ENCODE data around the gene THEMIS. TPM values are rescaled to one million over a fixed set of nuclear protein-coding genes. Genes with fewer than 3 reads are reported as not detected.

The THEMIS gene
- total and polyA plus RNA-seq, 10 of the 15 experiments (the other 5 are each of a cell fraction or from before 2014, with no cell fraction given) = 0.06 to 1.5 (median 0.08) TPM; not detected in 6

GRCh38 chr6:127790571-127790970 lies 110.3 kb downstream of the THEMIS start:
- Histone ChIP-seq H3K36me3 (ENCODE audit: control insufficient read depth in 2 of 2, insufficient read depth in 2 of 2, low read length in 1 of 2) (no peaks in the 10 kb centered on the region), H3K9me3 (replicated peaks; ENCODE audit: control insufficient read depth, insufficient read depth, low read length) (no peaks in the 10 kb centered on the region), H3K27ac (ENCODE audit: control insufficient read depth, insufficient read depth) (no peak overlapping the region), H4K20me1 (ENCODE audit: control insufficient read depth, insufficient read depth) (no peaks in the 10 kb centered on the region), H3K9ac (ENCODE audit: control insufficient read depth, insufficient read depth, low read length) (no peak overlapping the region), H3K4me3 (no peak overlapping the region), H3K27me3 (replicated peaks in 1 of 2; ENCODE audit: control insufficient read depth in 2 of 2, insufficient read depth in 2 of 2, low read length in 1 of 2) (no peaks in the 10 kb centered on the region), H3K79me2 (ENCODE audit: control insufficient read depth, insufficient read depth, low read length) (no peaks in the 10 kb centered on the region), H2AFZ (ENCODE audit: control insufficient read depth, low read depth, low read length) (no peak overlapping the region), H3K4me2 (ENCODE audit: control insufficient read depth, insufficient read depth) (no peak overlapping the region), H3K4me1 (ENCODE audit: control insufficient read depth, insufficient read depth, low read length) (no peaks in the 10 kb centered on the region)
- BruUV-seq (replicated peaks) = no TSS peak
- no peak for TF ChIP-seq IKZF2 (IDR thresholded peaks at IDR 0.05)
- no peak for TF ChIP-seq EED (IDR thresholded peaks at IDR 0.05; ENCODE audit: low read depth)
- TF ChIP-seq MYC (IDR thresholded peaks at IDR 0.05; ENCODE audit: insufficient read depth, insufficient read length, insufficient replicate concordance, low read length, severe bottlenecking) = no peak
- TF ChIP-seq CTCF (IDR thresholded peaks at IDR 0.05 in 2 of 3, conservative IDR thresholded peaks at IDR 0.05 in 1 of 3; ENCODE audit: control insufficient read depth in 2 of 3, extremely low read depth in 1 of 3, insufficient read depth in 1 of 3, low read depth in 3 of 3, low read length in 3 of 3) = no peak
- TF ChIP-seq E4F1 (IDR thresholded peaks at IDR 0.05; ENCODE audit: borderline replicate concordance, partially characterized antibody) = no peak
- no peak for TF ChIP-seq NFIC (IDR thresholded peaks at IDR 0.05; ENCODE audit: low read depth, low read length)
- TF ChIP-seq RAD51 (IDR thresholded peaks at IDR 0.05) = no peak
- TF ChIP-seq ZNF274 (IDR thresholded peaks at IDR 0.05; ENCODE audit: insufficient read depth, insufficient read length) = no peak
- no peak for TF ChIP-seq JUNB (IDR thresholded peaks at IDR 0.05)
- no peak for TF ChIP-seq GATAD2B (conservative IDR thresholded peaks at IDR 0.05; ENCODE audit: low read depth)
- TF ChIP-seq MLLT1 (IDR thresholded peaks at IDR 0.05) = no peak
- TF ChIP-seq NR2C2 (IDR thresholded peaks at IDR 0.05; ENCODE audit: borderline replicate concordance, control insufficient read depth, insufficient read length, low read depth) = no peak
- no peak for TF ChIP-seq TBL1XR1 (IDR thresholded peaks at IDR 0.05; ENCODE audit: low read depth, low read length)
- TF ChIP-seq MEF2A (IDR thresholded peaks at IDR 0.05; ENCODE audit: insufficient read depth, low read depth, low read length) = no peak
- no peak for TF ChIP-seq POLR2A (IDR thresholded peaks at IDR 0.05; ENCODE audit: low read depth, low read length)
- no peak for TF ChIP-seq STAT3 (IDR thresholded peaks at IDR 0.05; ENCODE audit: low read depth, low read length)
- no peak for TF ChIP-seq TAF1 (IDR thresholded peaks at IDR 0.05; ENCODE audit: borderline replicate concordance, low read depth, low read length)
- TF ChIP-seq BCL3 (IDR thresholded peaks at IDR 0.05; ENCODE audit: borderline replicate concordance, insufficient read depth, low read depth, low read length, poor library complexity, severe bottlenecking) = no peak
- POLR2A ChIA-PET = no interaction called here
- SMC1A ChIA-PET (ENCODE audit: uncharacterized antibody, unreplicated experiment) = no interaction called here
- ATAC-seq (no peak), DNase-seq (ENCODE audit: low read depth, low spot score) (no peak), FAIRE-seq (no peak)
- CTCF ChIA-PET = no interaction called here
- WGBS (ENCODE audit: insufficient coverage, insufficient replicate concordance, low lambda C conversion rate, missing lambda C conversion rate) = 9% methylated on average over 5 of the region's 5 CpGs
- intact Hi-C loops (cut with micrococcal nuclease; ENCODE audit: unreplicated experiment) = no loop called here
- RAD21 ChIA-PET (ENCODE audit: unreplicated experiment) = no interaction called here
- in situ Hi-C loops (cut with MboI) = no loop called here

Data from GM12878 (cell line).